HG03095 (cell line): ENCODE results near the gene SLC9A3.
"Not testable (repeated sequence)": the region's sequence is repeated elsewhere in the genome, so short reads cannot be mapped to it uniquely, and the experiment has no call there.

ENCODE experiments used
- ATAC-seq: cut with Tn5 transposase; IDR thresholded peaks from one replicate; pipeline ENCODE4 v1.9.1; 2021; ENCODE audit warnings: moderate library complexity; ENCODE audit not compliant: unreplicated experiment

The SLC9A3 gene

DNA sequence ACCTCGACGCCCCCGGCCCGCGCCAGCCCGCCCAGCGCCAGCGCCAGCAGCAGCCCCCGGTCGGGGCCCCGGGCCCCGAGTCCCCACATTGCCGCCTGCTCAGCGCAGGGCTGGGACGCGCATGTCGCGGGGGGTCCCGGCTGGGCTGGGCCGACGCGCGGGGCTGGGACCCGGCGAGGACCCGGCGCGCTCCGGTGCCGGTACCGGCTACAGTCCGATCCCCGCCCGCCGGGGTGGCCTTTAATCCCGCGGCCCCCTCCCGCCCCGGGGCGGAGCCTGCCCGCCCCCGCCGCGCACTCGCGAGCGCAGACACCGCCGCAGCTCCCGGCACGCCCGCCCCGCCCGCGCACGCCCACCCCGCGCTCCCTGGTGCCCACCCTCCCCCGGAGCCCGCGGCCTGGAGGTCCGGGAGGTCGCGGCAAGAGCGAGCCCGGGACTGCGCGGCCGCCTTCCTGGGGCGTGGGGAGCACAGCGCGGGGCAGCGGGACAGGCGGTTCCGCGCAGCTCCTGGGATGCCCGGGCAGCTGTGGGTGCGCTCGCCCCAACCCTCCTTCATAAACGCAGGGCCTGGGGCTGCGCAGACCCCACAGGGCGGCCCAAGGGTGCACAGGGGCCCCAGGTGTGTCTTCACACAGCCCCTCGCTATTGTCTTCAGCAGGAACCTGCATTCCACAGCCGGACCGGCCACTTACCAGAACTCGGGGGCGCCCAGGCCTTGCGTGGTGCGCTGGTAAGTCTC is at the start of gene SLC9A3:
SLC9A3 (minus strand) TSS at position 216 of the 739 bp plus-strand sequence.
- ATAC-seq = no peak

DNA sequence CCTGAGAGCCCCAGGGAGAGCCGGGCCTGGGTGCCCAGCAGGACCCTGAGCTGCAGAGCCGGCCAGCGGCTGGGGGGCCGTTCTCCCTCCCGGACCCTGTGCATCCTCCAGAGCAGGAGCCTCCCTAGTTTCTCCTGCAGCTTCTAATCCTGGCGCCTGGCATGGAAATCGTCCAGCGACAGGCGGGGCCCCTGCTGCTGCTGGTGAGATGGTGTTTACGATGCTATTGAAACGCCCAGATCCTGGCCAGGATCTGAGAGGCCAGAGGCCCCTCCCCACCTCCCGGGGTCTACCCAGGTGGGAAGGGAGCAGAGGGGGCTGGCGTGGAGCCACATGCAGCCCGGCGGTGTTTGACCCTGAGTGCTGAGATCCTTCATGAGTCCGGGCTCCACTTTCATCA is 49.7 kb upstream of the SLC9A3 start:
- ATAC-seq = no peak

DNA sequence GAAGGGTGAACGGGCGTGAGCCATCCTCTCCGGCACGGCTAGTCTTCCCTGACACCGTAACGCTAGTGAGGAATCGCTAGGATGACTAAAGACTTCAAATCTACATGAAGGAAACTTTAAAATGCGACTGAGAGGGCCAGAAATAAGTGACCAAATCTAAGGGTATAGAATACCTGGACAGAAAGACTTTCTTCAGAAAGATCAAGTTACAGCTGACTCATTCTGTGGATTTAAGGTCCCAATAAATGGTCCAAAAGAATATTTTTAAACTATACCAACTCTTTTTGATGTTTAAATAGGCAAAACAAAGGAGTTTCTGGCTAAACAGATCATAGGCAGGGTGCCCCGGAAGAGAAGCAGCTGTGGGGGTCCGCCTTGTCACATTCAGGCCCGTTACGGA is 49.0 kb upstream of the SLC9A3 start:
- ATAC-seq = no peak

DNA sequence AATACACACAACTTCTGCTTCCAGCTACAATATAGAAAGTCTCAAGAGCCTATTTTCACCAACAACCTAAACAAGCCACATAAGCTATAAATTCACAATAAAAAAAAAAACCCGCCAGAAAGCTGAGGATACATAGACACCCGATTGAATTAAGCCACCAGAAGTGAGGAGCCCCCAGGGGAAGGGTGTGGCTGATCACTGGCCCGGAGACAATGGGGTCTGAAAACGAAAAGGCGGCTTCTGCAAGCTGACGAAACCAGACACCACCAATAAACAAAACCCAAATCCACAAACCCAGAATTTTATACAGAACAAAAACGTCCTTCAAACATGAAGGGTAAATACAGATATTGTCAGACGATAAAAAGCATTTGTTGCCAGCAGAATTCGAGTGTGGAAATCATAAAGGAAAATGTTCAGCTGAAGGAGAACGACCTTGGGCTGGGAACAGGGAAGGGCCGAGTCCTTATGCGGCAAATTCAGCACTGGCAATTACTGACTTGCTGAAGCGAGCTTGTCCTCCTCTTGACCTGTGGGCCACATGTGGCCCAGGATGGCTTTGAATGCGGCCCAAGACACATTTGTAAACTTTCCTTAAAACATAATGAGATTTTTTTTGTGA is 48.3 kb upstream of the SLC9A3 start:
- no peak for ATAC-seq

DNA sequence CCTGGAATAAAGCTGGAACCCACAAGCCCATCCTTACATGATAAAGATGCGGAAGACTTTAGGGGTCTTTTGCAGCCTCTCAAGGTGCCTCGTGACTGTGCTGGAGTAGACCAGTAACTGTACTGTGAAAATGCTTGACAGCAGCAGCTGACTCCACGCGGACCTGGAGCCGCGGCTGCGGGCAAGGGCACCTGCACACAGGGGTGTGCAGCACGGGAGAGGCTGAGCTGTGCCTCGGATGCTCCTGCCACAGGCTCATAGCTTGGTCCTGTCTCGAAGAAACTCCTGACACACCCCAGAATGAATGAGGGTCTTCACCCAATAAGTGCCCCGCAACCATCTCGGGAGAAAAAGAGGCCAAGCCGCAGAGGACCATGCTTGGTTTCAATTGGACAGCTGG is 47.5 kb upstream of the SLC9A3 start:
- ATAC-seq = no peak

DNA sequence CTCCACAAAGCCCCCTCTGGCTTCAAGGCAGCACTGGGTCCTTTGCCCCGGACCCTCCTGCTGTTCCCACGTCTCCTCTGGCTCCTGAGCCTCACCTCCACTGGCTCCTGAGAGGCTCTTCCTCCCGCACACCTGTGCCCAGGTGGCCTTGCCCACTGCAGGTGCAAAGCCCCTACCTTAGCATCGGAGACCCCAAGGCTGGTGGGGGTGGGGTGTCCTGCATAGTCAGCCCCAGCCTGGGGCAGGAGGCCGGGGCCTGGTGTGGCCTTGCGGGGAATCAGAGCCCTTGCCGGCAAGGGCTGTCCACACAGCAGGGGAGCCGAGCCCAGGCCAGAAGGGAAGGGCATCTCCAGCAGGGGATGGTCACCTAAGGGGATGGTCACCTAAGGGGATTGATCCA is 46.6 kb upstream of the SLC9A3 start:
- no peak for ATAC-seq

GRCh38 chr5:570446-570845 is 46.2 kb upstream of the SLC9A3 start:
- no peak for ATAC-seq

DNA sequence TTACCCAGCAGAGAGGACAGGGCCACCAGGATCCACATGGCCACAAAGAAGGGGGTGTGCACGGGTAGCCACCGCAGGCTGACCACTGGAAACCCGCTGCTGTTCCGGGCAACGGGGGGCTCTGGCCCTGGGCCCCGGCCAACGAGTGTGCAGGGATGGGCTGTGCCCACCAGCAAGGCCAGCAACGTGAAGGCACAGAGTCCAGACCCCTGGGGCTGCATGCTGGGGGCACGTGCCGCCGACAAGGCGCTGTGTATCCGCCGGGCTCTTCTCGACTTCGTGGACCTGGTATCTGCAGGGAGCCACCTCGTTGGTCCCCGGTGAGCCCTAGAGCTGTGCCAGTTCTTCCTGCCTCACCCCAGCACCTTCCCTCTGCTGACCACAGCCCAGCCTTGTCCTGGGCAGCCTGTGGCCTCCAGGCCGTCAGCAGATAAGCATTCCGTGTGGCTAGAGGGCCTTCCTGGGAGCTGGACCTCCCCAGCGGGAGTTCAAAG is 45.7 kb upstream of the SLC9A3 start:
- no peak for ATAC-seq

- no peak for ATAC-seq
Measured at GRCh38 chr5:569358-569867, 45.2 kb upstream of the SLC9A3 start.

DNA sequence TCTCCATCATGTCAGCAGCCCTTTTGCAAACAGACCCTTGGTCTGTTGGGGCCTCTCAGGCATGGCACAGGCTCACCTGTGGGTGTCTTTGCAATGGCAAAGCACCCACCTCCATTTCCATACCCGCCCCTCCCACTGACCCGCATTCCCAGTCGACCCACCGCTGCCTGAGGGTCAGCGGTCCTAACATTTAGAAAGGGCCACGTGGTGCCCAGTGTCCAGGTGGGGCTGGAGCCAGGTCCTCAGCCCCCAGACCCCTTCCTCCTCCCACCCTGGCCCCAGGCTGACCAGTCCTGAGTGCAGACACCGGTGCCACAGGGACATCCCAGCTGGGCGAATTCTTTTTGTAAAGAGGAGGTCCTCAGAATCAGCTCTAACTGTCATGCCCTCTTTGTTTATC is 44.6 kb upstream of the SLC9A3 start:
- no peak for ATAC-seq

DNA sequence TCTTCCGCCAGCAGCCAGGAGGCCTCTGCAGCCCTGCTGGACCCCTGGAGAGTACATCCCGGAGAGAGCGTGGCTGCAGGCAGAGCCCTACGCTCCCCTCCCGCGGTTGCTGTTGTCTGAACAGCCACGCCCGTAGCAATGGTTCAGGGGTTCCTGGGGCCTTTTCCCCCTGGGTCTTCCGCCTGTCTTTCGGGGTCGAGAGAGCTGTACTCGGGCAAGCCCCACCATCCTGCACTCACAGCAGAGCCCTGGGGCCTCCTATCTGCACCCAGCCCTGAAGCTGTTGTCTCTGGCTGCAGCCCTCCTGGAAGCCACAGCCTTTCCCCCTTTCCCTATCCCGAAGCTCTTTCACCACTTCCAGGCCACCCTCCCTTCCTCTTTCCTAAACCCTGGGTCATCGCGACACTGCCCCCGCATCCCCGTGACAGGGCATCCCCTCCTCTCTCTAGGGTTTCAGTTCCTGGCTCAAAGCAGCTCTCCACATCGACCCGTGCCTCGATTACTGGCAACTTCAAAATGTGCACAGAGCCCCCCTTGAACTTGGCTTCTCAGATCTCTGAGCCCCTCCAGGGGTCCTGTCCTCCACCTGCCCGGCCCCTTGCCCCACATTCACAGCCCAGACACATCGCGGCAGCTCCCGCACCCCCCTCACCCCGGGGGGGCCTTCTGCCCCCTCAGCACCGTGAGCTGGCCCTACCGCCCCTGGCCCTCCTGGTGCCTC is 44.0 kb upstream of the SLC9A3 start:
- ATAC-seq = no peak

GRCh38 chr5:567664-568060 is 43.4 kb upstream of the SLC9A3 start:
- ATAC-seq = no peak

GRCh38 chr5:566636-567309 is 42.5 kb upstream of the SLC9A3 start:
- no peak for ATAC-seq

DNA sequence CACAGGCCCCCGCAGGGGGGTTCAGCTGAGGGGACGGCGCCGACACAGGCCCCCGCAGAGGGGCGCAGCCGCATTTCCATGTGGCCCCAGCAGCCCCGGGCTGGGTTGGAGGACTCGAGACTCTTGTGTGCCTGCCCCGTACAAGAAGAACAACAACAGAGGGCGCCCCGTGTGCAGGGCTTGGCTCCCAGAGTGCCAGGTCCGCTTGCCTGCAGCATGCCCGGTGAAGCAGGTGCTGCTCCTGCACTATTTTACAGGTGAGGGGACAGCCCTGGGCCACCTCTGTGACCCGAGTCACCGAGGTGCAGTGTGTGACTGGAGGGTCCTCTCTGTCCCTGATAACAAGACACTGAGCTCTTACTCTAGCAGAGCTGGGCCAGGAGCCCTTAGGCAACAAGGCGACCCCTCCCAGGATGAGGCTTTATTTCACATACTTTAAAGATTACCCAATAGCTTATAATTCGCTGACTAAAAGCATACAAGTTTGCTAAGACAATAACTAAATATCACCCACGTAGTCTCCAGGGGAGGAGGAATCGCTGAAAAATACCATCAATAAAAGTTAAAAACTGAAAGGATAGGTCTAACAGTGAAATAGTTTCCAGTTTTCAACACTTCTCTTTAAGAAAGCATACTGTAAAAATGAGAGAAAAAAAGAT is 41.7 kb upstream of the SLC9A3 start:
- ATAC-seq = no peak

DNA sequence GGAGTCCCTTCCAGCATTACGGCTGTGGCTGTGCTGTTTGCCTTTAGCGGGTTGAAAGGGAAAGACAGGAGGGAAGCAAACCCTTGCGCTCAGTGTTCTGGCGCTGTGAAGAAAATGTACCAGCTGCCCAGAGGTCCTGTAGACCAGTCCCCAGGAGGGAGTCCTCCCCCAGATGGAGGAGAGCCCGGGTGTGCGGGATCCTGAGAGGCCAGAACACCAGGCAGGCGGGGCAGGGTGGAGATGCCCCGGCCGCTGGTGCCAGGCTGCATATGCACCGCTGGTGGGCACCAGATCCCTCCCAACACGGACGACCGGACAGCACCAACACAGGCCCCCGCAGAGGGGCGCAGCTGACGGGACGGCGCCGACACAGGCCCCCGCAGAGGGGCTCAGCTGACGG is 37.2 kb upstream of the SLC9A3 start:
- no peak for ATAC-seq

DNA sequence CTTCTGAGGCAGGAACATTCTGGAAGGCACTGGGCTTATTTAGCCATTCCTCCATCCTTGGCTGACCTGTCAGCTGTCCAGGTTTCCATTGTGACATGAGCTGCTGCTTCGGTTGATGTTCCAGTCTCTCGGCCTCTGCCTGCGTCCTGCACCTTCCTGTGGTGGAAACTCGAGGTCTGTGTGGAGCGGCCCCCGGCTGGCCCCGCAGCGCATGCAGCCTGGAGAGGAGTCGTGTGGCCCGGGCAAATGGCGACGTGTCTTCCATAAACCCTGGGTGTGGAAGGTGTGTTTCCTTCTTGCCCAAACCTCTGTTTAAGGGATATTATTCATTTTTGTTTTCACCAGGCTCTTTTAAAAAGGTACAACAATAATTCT is 36.5 kb upstream of the SLC9A3 start:
- no peak for ATAC-seq

DNA sequence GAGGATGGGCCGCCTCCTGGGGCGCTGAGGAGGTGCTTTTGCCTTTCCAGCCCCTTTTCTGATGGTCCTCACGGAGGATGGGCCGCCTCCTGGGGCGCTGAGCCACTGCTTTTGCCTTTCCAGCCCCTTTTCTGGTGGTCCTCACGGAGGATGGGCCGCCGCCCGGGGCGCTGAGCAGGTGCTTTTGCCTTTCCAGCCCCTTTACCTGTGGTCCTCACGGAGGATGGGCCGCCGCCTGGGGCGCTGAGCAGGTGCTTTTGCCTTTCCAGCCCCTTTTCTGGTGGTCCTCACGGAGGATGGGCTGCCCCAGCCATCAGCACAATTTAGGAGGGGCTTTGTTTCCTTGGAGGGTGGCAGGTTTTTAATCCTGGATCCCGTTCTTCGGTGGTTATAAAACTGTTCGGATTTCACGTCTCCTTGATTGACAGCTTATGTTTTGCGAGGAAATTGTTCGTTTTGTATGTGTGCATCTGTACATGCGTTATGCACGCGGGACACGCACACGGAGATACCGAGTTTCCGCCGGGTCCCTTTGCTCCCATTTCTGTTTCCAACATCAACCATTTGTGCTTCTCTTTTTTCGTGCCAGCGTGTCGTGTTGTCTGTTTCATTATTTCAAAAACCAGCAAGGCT is 34.7 kb upstream of the SLC9A3 start:
- ATAC-seq = no peak

- no peak for ATAC-seq
Measured at GRCh38 chr5:558326-558725, 34.1 kb upstream of the SLC9A3 start.

DNA sequence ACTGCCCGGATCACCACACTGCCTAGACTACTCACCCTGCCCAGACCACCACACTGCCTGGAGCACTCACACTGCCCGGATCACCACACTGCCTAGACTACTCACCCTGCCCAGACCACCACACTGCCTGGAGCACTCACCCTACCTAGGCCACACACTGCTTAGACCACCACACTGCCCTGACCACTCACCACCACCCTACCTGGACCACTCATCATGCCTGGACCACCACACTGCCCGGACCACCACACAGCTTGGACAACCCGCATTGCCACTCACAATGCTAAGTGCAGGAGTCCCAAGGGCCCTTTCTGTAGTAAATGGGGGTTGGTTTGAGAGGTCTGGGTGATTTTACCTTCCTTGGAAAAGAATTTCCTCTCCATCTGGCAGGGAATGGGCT is 33.7 kb upstream of the SLC9A3 start:
- not testable (repeated sequence) for ATAC-seq

DNA sequence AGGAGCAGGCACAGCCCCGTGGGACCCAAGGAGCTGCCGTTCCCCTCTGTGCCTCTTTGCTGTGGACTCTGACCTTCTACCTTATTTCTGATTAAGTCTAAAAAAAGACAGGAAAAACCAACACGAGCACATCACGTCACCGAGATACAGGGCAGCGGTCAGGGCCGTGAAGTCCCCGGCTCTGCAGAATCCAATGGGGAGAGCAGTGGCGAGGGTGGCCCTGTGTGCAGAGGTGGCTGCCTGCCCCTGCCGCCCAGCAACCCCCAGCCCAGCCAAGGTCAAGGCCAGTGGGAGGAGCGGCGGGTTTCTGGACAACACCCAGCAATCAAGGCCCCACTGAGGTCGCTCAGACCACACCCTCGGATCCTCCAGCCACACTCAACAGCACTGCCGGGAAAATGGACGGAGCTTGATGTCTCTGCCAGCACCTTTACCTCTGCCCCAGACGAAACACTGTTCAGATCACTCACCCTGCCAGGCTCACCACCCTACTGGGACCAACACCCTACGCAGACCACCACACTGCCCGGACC is 32.7 kb upstream of the SLC9A3 start:
- no peak for ATAC-seq
